Mesenchymal stem cell (in vitro differentiated cells and primary cell): ENCODE data around the gene AHRR.

Experiments
- DNase-seq: peaks from one replicate; pipeline ENCODE4 v3.0.0-alpha.2; 2013
- H2AFZ ChIP-seq: one replicate; pipeline ENCODE4 v1.6.1; 2013; ENCODE audit warnings: low read depth, mild to moderate bottlenecking, control low read depth, inconsistent platforms, low read length, moderate library complexity
- H2AK5ac ChIP-seq: 2 replicates; pipeline ENCODE4 v1.6.1; 2013; ENCODE audit warnings: low read length, moderate library complexity, mild to moderate bottlenecking, inconsistent platforms; ENCODE audit not compliant: severe bottlenecking
- H2BK120ac ChIP-seq: one replicate; pipeline ENCODE4 v1.6.1; 2013; ENCODE audit warnings: low read depth, mild to moderate bottlenecking, inconsistent platforms, low read length, moderate library complexity
- H2BK12ac ChIP-seq, 2 experiments: one replicate each; pipeline ENCODE4 v1.6.1; 2013; ENCODE audit warnings: inconsistent platforms in 2 of 2, low read length in 2 of 2, mild to moderate bottlenecking in 2 of 2, moderate library complexity in 2 of 2, control low read depth in 1 of 2
- H2BK15ac ChIP-seq: one replicate; pipeline ENCODE4 v1.6.1; 2013; ENCODE audit warnings: mild to moderate bottlenecking, low read depth, inconsistent platforms; ENCODE audit not compliant: poor library complexity, severe bottlenecking
- H2BK5ac ChIP-seq: 2 replicates; pipeline ENCODE4 v1.6.1; 2013; ENCODE audit warnings: low read depth, mild to moderate bottlenecking, low read length, control low read depth, inconsistent platforms; ENCODE audit not compliant: poor library complexity, severe bottlenecking
- H3K14ac ChIP-seq, 2 experiments: one replicate each; pipeline ENCODE4 v1.6.1; 2013; ENCODE audit warnings: inconsistent platforms in 2 of 2, low read length in 2 of 2, control low read depth in 1 of 2, mild to moderate bottlenecking in 1 of 2, moderate library complexity in 1 of 2
- H3K18ac ChIP-seq, 2 experiments: one replicate each; pipeline ENCODE4 v1.6.1; 2013; ENCODE audit warnings: inconsistent platforms in 2 of 2, low read length in 2 of 2, control low read depth in 1 of 2, low read depth in 1 of 2, mild to moderate bottlenecking in 1 of 2
- H3K23ac ChIP-seq, 2 experiments: one replicate each; pipeline ENCODE4 v1.6.1; 2013; ENCODE audit warnings: inconsistent platforms in 2 of 2, low read length in 2 of 2, mild to moderate bottlenecking in 2 of 2, moderate library complexity in 2 of 2, control low read depth in 1 of 2
- H3K27ac ChIP-seq: 2 replicates; pipeline ENCODE4 v1.5.1; 2013; ENCODE audit warnings: mild to moderate bottlenecking, moderate library complexity, low read length, control low read depth, inconsistent platforms; ENCODE audit not compliant: poor library complexity, severe bottlenecking
- H3K27me3 ChIP-seq, 2 experiments: 2 replicates each; pipeline versions ENCODE4 v1.6.1 to v1.7.0; 2013; ENCODE audit warnings: low read length in 2 of 2, mild to moderate bottlenecking in 2 of 2, moderate library complexity in 2 of 2, control low read depth in 1 of 2, inconsistent platforms in 1 of 2; ENCODE audit not compliant: control insufficient read depth in 1 of 2, insufficient read depth in 1 of 2
- H3K36me3 ChIP-seq, 2 experiments: 2 replicates each; pipeline versions ENCODE4 v1.6.1 to v1.7.0; 2013; ENCODE audit warnings: low read length in 2 of 2, control low read depth in 1 of 2, inconsistent platforms in 1 of 2, low read depth in 1 of 2, mild to moderate bottlenecking in 1 of 2; ENCODE audit not compliant: insufficient read depth in 2 of 2, control insufficient read depth in 1 of 2
- H3K4ac ChIP-seq, 2 experiments: one replicate each; pipeline ENCODE4 v1.6.1; 2013; ENCODE audit warnings: inconsistent platforms in 2 of 2, low read length in 2 of 2, mild to moderate bottlenecking in 2 of 2, moderate library complexity in 2 of 2, control low read depth in 1 of 2, low read depth in 1 of 2
- H3K4me1 ChIP-seq: 2 replicates; pipeline ENCODE4 v1.6.1; 2013; ENCODE audit warnings: low read depth, low read length, control low read depth; ENCODE audit not compliant: control insufficient read depth, insufficient read depth
- H3K4me2 ChIP-seq: 2 replicates; pipeline ENCODE4 v1.6.1; 2013; ENCODE audit warnings: low read length, mild to moderate bottlenecking, inconsistent platforms; ENCODE audit not compliant: poor library complexity, severe bottlenecking
- H3K4me3 ChIP-seq, 2 experiments: 2 replicates each; pipeline versions ENCODE4 v1.5.1 to v1.7.0; 2013; ENCODE audit warnings: low read length in 2 of 2, mild to moderate bottlenecking in 2 of 2, control low read depth in 1 of 2, low read depth in 1 of 2; ENCODE audit not compliant: insufficient read depth in 1 of 2
- H3K79me1 ChIP-seq: replicated peaks from 2 replicates; pipeline ENCODE4 v1.6.1; 2013; ENCODE audit warnings: mild to moderate bottlenecking, control low read depth, low read length, inconsistent platforms; ENCODE audit not compliant: poor library complexity, severe bottlenecking
- H3K9ac ChIP-seq: 2 replicates; pipeline ENCODE4 v1.7.0; 2013; ENCODE audit warnings: mild to moderate bottlenecking, low read length, moderate library complexity
- H3K9me3 ChIP-seq: 2 replicates; pipeline ENCODE4 v1.7.0; 2013; ENCODE audit warnings: mild to moderate bottlenecking, low read length; ENCODE audit not compliant: control insufficient read depth
- H4K8ac ChIP-seq: one replicate; pipeline ENCODE4 v1.6.1; 2013; ENCODE audit warnings: inconsistent platforms, mild to moderate bottlenecking, low read length, moderate library complexity
- H4K91ac ChIP-seq: one replicate; pipeline ENCODE4 v1.6.1; 2013; ENCODE audit warnings: mild to moderate bottlenecking, low read length, inconsistent platforms
- WGBS: methylation state at CpG from one replicate; pipeline ENCODE4 v1.1.7; 2013; ENCODE audit warnings: mixed read lengths; 5-methylcytosine and 5-hydroxymethylcytosine counted together

The AHRR gene

GRCh38 chr5:424301-425110, 103.0 kb downstream of the AHRR start:
- no peaks in the 10 kb centered on the region for H3K79me1 ChIP-seq
- H3K4me3 ChIP-seq = no peak overlapping the region
- H2AFZ ChIP-seq = no peak overlapping the region
- peak overlapping the region; percentile 33 for H2BK15ac ChIP-seq
- peaks cover 6 to 43% of the 10 kb centered on the region in 2 experiments for H3K36me3 ChIP-seq
- peak overlapping the region; percentile 24 for H3K27ac ChIP-seq
- H3K4ac ChIP-seq = peak overlapping the region in 1 of 2 experiments; percentile 45
- no peak overlapping the region for H3K14ac ChIP-seq
- peak; percentile 41 for DNase-seq
- peak overlapping the region in 1 of 2 experiments; percentile 13 for H3K18ac ChIP-seq
- H3K9ac ChIP-seq = peak overlapping the region; percentile 3
- no peaks in the 10 kb centered on the region for H3K27me3 ChIP-seq
- H4K91ac ChIP-seq = peak overlapping the region; percentile 79
- peaks cover 24% of the 10 kb centered on the region for H3K4me1 ChIP-seq
- no peak overlapping the region for H2BK5ac ChIP-seq
- no peak overlapping the region for H3K23ac ChIP-seq
- peak overlapping the region; percentile 28 for H2AK5ac ChIP-seq
- 91% methylated on average over 5 of the region's 11 CpGs for WGBS
- H3K9me3 ChIP-seq = no peaks in the 10 kb centered on the region
- H2BK12ac ChIP-seq = peak overlapping the region in 1 of 2 experiments; percentile 85
- H3K4me2 ChIP-seq = no peak overlapping the region
- peak overlapping the region; percentile 43 for H4K8ac ChIP-seq
- no peak overlapping the region for H2BK120ac ChIP-seq

GRCh38 chr5:425714-426113, 104.2 kb downstream of the AHRR start:
- H2BK15ac ChIP-seq = no peak overlapping the region
- H2AFZ ChIP-seq = no peak overlapping the region
- H2BK12ac ChIP-seq = no peak overlapping the region
- H2BK120ac ChIP-seq = no peak overlapping the region
- H3K27ac ChIP-seq = no peak overlapping the region
- H3K27me3 ChIP-seq = no peaks in the 10 kb centered on the region
- H3K9ac ChIP-seq = no peak overlapping the region
- H3K14ac ChIP-seq = no peak overlapping the region
- no peak overlapping the region for H3K4ac ChIP-seq
- H3K79me1 ChIP-seq = no peaks in the 10 kb centered on the region
- H3K4me3 ChIP-seq = no peak overlapping the region
- 84% methylated on average over 4 of the region's 5 CpGs for WGBS
- no peak for DNase-seq
- H3K36me3 ChIP-seq = peaks cover 5 to 43% of the 10 kb centered on the region in 2 experiments
- H3K4me2 ChIP-seq = no peak overlapping the region
- H4K91ac ChIP-seq = no peak overlapping the region
- no peak overlapping the region for H3K23ac ChIP-seq
- no peak overlapping the region for H3K18ac ChIP-seq
- H3K9me3 ChIP-seq = no peaks in the 10 kb centered on the region
- H2AK5ac ChIP-seq = no peak overlapping the region
- no peak overlapping the region for H2BK5ac ChIP-seq
- peaks cover 35% of the 10 kb centered on the region for H3K4me1 ChIP-seq
- no peak overlapping the region for H4K8ac ChIP-seq

GRCh38 chr5:426392-426976, 105.0 kb downstream of the AHRR start:
- Histone ChIP-seq H2BK12ac (no peak overlapping the region), H3K14ac (peak overlapping the region in 1 of 2 experiments; percentile 2), H2AK5ac (no peak overlapping the region), H3K23ac (no peak overlapping the region), H3K4me2 (no peak overlapping the region), H2BK120ac (no peak overlapping the region), H2BK15ac (no peak overlapping the region), H3K4me1 (peaks cover 39% of the 10 kb centered on the region), H3K36me3 (peaks cover 3 to 45% of the 10 kb centered on the region in 2 experiments), H3K9ac (no peak overlapping the region), H4K8ac (no peak overlapping the region), H4K91ac (peak overlapping the region; percentile 48), H3K27me3 (no peaks in the 10 kb centered on the region), H3K4ac (no peak overlapping the region), H3K79me1 (no peaks in the 10 kb centered on the region), H3K27ac (no peak overlapping the region), H2BK5ac (no peak overlapping the region), H3K18ac (no peak overlapping the region), H3K9me3 (no peaks in the 10 kb centered on the region), H3K4me3 (no peak overlapping the region), H2AFZ (no peak overlapping the region)
- 63% methylated on average over 3 of the region's 3 CpGs for WGBS
- no peak for DNase-seq

GRCh38 chr5:427415-428087, 106.0 kb downstream of the AHRR start:
- Histone ChIP-seq H2BK120ac (no peak overlapping the region), H2AFZ (no peak overlapping the region), H3K27me3 (no peaks in the 10 kb centered on the region), H3K36me3 (peaks cover 3 to 49% of the 10 kb centered on the region in 2 experiments), H3K9ac (no peak overlapping the region), H3K9me3 (no peaks in the 10 kb centered on the region), H3K14ac (no peak overlapping the region), H4K8ac (no peak overlapping the region), H3K23ac (no peak overlapping the region), H2AK5ac (no peak overlapping the region), H3K4me3 (no peak overlapping the region), H4K91ac (no peak overlapping the region), H3K79me1 (no peaks in the 10 kb centered on the region), H3K18ac (no peak overlapping the region), H2BK12ac (no peak overlapping the region), H3K27ac (no peak overlapping the region), H3K4me1 (peaks cover 42% of the 10 kb centered on the region), H3K4me2 (no peak overlapping the region), H2BK15ac (no peak overlapping the region), H3K4ac (no peak overlapping the region), H2BK5ac (no peak overlapping the region)
- 93% methylated on average over 39 of the region's 39 CpGs for WGBS
- no peak for DNase-seq
